ENCODE measurements around the gene NPVF. TPM values are rescaled to one million over a fixed set of nuclear protein-coding genes. Genes with fewer than 3 reads are reported as not detected.

NPVF gene
- total and polyA plus RNA-seq, 2 of the 8 experiments (the other 6 are each of a cell fraction or from before 2014, with no cell fraction given), result not detected

GRCh38 chr7:25179771-25180591 lies 48.3 kb downstream of the NPVF start (continued):
- TF ChIP-seq CEBPB (IDR thresholded peaks at IDR 0.05; ENCODE audit: low read depth, low read length) (no peak), EGR1 (IDR thresholded peaks at IDR 0.05; ENCODE audit: borderline replicate concordance, low read depth, low read length) (no peak), RXRA (IDR thresholded peaks at IDR 0.05; ENCODE audit: insufficient read depth, low read depth, low read length) (no peak), TAF7 (optimal IDR thresholded peaks at IDR 0.05; ENCODE audit: borderline replicate concordance, low read depth, low read length) (peak; percentile 70), BACH1 (IDR thresholded peaks at IDR 0.05; ENCODE audit: low read length) (no peak), KDM4A (IDR thresholded peaks at IDR 0.05; ENCODE audit: low read depth, low read length, severe bottlenecking) (peak; percentile 42), POLR2A (IDR thresholded peaks at IDR 0.05; ENCODE audit: control extremely low read depth in 1 of 2, low read depth in 2 of 2, low read length in 2 of 2) (peak; percentile 38 to 73), SRF (IDR thresholded peaks at IDR 0.05; ENCODE audit: low read depth, low read length) (no peak), ATF2 (IDR thresholded peaks at IDR 0.05; ENCODE audit: low read length) (no peak), CTCF (IDR thresholded peaks at IDR 0.05; ENCODE audit: control extremely low read depth in 1 of 3, insufficient read depth in 1 of 3, low read depth in 1 of 3, low read length in 3 of 3) (peak; percentile 64 to 70 (median 65)), CHD1 (IDR thresholded peaks at IDR 0.05; ENCODE audit: low read depth, low read length) (no peak), CBX5 (IDR thresholded peaks at IDR 0.05; ENCODE audit: low read depth, low read length) (no peak), EZH2 (IDR thresholded peaks at IDR 0.05; ENCODE audit: low read depth, low read length, severe bottlenecking) (no peak), SAP30 (IDR thresholded peaks at IDR 0.05; ENCODE audit: insufficient read depth, insufficient replicate concordance, low read length) (no peak), TBP (IDR thresholded peaks at IDR 0.05; ENCODE audit: low read depth, low read length) (peak; percentile 75), GTF2F1 (IDR thresholded peaks at IDR 0.05; ENCODE audit: borderline replicate concordance, low read depth, low read length) (no peak), TEAD4 (IDR thresholded peaks at IDR 0.05; ENCODE audit: low read depth, low read length) (peak; percentile 81), CHD2 (IDR thresholded peaks at IDR 0.05; ENCODE audit: low read length) (no peak), TAF1 (IDR thresholded peaks at IDR 0.05; ENCODE audit: low read depth, low read length) (peak; percentile 88), FOSL1 (IDR thresholded peaks at IDR 0.05; ENCODE audit: insufficient read depth, low read depth, low read length) (no peak), TCF12 (IDR thresholded peaks at IDR 0.05; ENCODE audit: low read depth, low read length) (no peak)

Measured in H1 (cell line).